ENCODE measurements around the gene NUDCD2. TPM values are rescaled to one million over a fixed set of nuclear protein-coding genes. Genes with fewer than 3 reads are reported as not detected.
A peak's percentile ranks its signal among the peaks of the same experiment; 100 is the strongest.

Gene NUDCD2
- total RNA-seq = 19.0 TPM
- long read RNA-seq, full-length matches to known transcripts = 33 of 45 reads
- long read RNA-seq, partial matches to known transcripts = 0 of 45 reads
- long read RNA-seq, other reads (novel, unspliced or antisense) = 12 of 45 reads

- peak; percentile 99 for DNase-seq (ENCODE audit: low spot score)
Observed at GRCh38 chr5:163459819-163460561, at the start of gene NUDCD2. TSS of gene NUDCD2 (minus strand) at chr5:163460102. CDS start at chr5:163460050, 52 bp downstream.

GRCh38 chr5:163509291-163509951 lies 49.5 kb upstream of the NUDCD2 start:
- no peak for DNase-seq (ENCODE audit: low spot score)

GRCh38 chr5:163508753-163509152 lies 48.9 kb upstream of the NUDCD2 start:
- no peak for DNase-seq (ENCODE audit: low spot score)

GRCh38 chr5:163506726-163507125 lies 46.8 kb upstream of the NUDCD2 start:
- no peak for DNase-seq (ENCODE audit: low spot score)

- no peak for DNase-seq (ENCODE audit: low spot score)
Observed at GRCh38 chr5:163506095-163506457, 46.2 kb upstream of the NUDCD2 start.

- peak; percentile 99 for DNase-seq (ENCODE audit: low spot score)
Observed at GRCh38 chr5:163505368-163506094, 45.6 kb upstream of the NUDCD2 start, which contains the start of gene MAT2B. TSS of gene MAT2B (plus strand) at chr5:163505619. CDS start at chr5:163505687, 68 bp downstream.

- DNase-seq (ENCODE audit: low spot score) = no peak
Observed at GRCh38 chr5:163505049-163505367, 45.1 kb upstream of the NUDCD2 start.

- no peak for DNase-seq (ENCODE audit: low spot score)
Observed at GRCh38 chr5:163504079-163504931, 44.4 kb upstream of the NUDCD2 start.

GRCh38 chr5:163503106-163504078 lies 43.5 kb upstream of the NUDCD2 start:
- DNase-seq (ENCODE audit: low spot score) = no peak

GRCh38 chr5:163502521-163502920 lies 42.6 kb upstream of the NUDCD2 start:
- no peak for DNase-seq (ENCODE audit: low spot score)

GRCh38 chr5:163498886-163499285 lies 39.0 kb upstream of the NUDCD2 start:
- no peak for DNase-seq (ENCODE audit: low spot score)

- no peak for DNase-seq (ENCODE audit: low spot score)
Observed at GRCh38 chr5:163497315-163497714, 37.4 kb upstream of the NUDCD2 start.

GRCh38 chr5:163496286-163496685 lies 36.4 kb upstream of the NUDCD2 start:
- no peak for DNase-seq (ENCODE audit: low spot score)

- DNase-seq (ENCODE audit: low spot score) = no peak
Observed at GRCh38 chr5:163489745-163490075, 29.8 kb upstream of the NUDCD2 start.

GRCh38 chr5:163489055-163489744 lies 29.3 kb upstream of the NUDCD2 start:
- no peak for DNase-seq (ENCODE audit: low spot score)

- DNase-seq (ENCODE audit: low spot score) = no peak
Observed at GRCh38 chr5:163478982-163479271, 19.0 kb upstream of the NUDCD2 start.

GRCh38 chr5:163478126-163478981 lies 18.5 kb upstream of the NUDCD2 start:
- DNase-seq (ENCODE audit: low spot score) = no peak

- DNase-seq (ENCODE audit: low spot score) = no peak
Observed at GRCh38 chr5:163475411-163475810, 15.5 kb upstream of the NUDCD2 start.

Data from mesenteric fat pad (tissue), 1 donor.